GM20000 (cell line): Measurements from ENCODE around the gene TGM4.

ENCODE experiments used
- DNase-seq: peaks from one replicate; pipeline ENCODE4 v3.0.0; 2012; ENCODE audit warnings: low spot score
- CTCF ChIP-seq: IDR thresholded peaks from 2 replicates; pipeline ENCODE4 v1.5.1; 2012; ENCODE audit warnings: mild to moderate bottlenecking, control low read depth; ENCODE audit errors: extremely low read depth, missing control alignments

Gene TGM4

GRCh38 chr3:44903751-44904150 is 29.3 kb downstream of the TGM4 start:
- TF ChIP-seq CTCF, result no peak
- DNase-seq, result no peak

- no peak for TF ChIP-seq CTCF
- DNase-seq, result no peak
Observed at GRCh38 chr3:44905446-44906157, 31.2 kb downstream of the TGM4 start.

DNA sequence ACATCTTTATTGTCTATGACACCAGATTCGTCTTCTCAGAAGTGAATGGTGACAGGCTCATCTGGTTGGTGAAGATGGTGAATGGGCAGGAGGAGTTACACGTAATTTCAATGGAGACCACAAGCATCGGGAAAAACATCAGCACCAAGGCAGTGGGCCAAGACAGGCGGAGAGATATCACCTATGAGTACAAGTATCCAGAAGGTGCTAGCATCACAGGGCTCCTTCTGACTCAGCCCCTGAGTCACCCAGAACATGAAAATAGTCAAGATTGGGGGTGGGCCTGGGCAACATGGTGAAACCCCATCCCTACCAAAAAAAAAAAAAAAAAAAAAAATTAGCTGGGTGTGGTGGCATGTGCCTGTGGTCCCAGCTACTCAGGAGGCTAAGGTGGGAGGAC is 32.6 kb downstream of the TGM4 start:
- no peak for TF ChIP-seq CTCF
- no peak for DNase-seq

DNA sequence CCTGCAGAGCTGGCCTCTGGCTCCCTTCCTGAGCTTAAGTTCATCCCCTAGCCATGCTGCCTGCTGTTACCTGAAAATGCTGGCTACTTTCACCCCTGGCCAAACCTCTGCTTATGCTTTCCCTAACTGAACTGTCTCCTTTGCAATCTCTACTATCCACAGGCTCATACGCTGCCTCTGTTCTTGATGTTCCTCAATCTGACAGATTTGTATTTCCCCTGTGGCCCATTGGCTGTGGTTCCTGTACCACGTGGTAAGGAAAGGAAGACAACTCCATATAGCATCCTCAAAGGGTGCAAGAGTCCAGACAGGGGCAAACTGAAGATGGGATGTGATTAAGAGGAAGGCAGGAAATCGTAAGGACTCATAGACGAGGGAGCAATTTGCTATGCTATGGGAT is 33.2 kb downstream of the TGM4 start:
- DNase-seq, result no peak

DNA sequence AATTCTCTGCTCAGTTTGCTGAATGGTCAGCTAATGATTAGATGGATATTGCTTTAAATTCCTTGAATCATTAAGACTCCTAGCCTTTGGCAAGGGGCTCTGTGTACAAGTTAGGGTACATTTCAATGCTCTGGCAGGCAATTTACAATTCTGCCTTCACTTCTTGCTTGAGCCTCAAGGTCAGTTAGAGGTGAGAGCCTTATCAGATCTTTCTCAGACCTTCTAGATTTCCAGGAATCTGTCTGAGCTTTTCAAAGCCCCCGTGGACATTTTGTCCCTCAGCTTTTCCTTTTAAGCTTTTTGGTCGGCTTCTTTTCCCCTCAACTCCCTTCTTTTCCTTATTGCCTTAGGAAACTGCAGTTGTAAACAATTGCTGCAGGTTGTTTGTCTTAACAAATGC is 34.7 kb downstream of the TGM4 start:
- no peak for DNase-seq
- no peak for TF ChIP-seq CTCF

More for the DNA sequence above, 33.2 kb downstream of the TGM4 start:
- no peak for TF ChIP-seq CTCF

GRCh38 chr3:44910693-44911092 is 36.3 kb downstream of the TGM4 start:
- TF ChIP-seq CTCF, result no peak
- DNase-seq, result no peak

- TF ChIP-seq CTCF, result peak; percentile 73
- peak; percentile 80 for DNase-seq
Observed at GRCh38 chr3:44913868-44914468, 39.6 kb downstream of the TGM4 start.
